ENCODE data around the gene SCARB1. TPM values are rescaled to one million over a fixed set of nuclear protein-coding genes. Genes with fewer than 3 reads are reported as not detected.

The SCARB1 gene
- total and polyA plus RNA-seq, 2 of the 13 experiments (the other 11 are each of a cell fraction or from before 2014, with no cell fraction given) = 63.4 to 160 TPM

DNA sequence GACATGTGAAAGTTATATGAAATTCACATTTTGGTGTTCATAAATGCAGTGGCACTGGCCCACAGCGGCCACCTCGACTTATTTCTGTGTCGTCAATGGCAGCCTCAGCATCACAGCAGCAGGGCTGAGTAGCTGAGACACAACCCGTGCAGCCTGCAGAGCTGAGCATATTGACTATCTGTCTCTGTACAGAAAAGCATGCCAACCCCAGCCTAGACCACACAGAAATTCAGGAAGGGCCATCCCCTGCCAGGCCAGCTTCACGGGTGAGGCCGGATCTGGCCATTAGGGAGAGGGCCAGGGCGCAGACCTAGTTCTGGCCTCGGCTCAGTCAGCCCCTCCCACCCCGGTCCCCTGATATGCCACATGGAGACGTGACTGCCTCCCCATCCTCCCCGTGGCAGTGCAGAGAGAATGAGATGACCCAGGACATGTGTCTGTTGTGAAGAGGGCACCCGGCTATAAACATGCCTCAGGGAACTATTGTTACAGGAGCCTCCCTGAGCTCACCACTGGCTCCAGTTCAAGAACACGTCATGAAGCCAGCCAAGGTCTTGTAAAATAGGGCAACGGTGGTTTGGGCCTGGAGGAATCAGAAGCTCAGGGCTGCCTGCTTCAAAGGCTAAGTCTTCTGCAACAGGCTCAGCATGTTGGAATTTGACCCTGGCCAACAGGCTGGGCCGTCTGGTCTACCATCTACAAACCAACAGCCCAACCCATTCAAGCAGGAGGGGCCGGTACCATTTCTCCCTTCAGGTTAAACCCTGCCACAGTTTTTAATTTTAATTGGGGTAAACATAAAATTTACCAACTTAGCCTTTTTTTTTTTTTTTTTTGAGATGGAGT lies 25.5 kb downstream of the SCARB1 start (continued):
- TF ChIP-seq, protein P1, sequence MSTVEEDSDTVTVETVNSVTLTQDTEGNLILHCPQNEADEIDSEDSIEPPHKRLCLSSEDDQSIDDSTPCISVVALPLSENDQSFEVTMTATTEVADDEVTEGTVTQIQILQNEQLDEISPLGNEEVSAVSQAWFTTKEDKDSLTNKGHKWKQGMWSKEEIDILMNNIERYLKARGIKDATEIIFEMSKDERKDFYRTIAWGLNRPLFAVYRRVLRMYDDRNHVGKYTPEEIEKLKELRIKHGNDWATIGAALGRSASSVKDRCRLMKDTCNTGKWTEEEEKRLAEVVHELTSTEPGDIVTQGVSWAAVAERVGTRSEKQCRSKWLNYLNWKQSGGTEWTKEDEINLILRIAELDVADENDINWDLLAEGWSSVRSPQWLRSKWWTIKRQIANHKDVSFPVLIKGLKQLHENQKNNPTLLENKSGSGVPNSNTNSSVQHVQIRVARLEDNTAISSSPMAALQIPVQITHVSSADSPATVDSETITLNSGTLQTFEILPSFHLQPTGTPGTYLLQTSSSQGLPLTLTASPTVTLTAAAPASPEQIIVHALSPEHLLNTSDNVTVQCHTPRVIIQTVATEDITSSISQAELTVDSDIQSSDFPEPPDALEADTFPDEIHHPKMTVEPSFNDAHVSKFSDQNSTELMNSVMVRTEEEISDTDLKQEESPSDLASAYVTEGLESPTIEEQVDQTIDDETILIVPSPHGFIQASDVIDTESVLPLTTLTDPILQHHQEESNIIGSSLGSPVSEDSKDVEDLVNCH (CRISPR knock-in tag; IDR thresholded peaks at IDR 0.05) = no peak
- TF ChIP-seq ZSCAN20 (CRISPR knock-in tag; IDR thresholded peaks at IDR 0.05; ENCODE audit: borderline replicate concordance) (no peak), ZKSCAN5 (CRISPR knock-in tag; IDR thresholded peaks at IDR 0.05) (no peak), ZFP1 (CRISPR knock-in tag; IDR thresholded peaks at IDR 0.05) (no peak), ATF7 (IDR thresholded peaks at IDR 0.05) (peak; percentile 44; the same call in 1 of the 2 replicates), ATF7 (CRISPR knock-in tag; IDR thresholded peaks at IDR 0.05) (peak; percentile 94), ZNF792 (CRISPR knock-in tag; IDR thresholded peaks at IDR 0.05) (peak; percentile 91), ZBTB8A (CRISPR knock-in tag; IDR thresholded peaks at IDR 0.05; ENCODE audit: borderline replicate concordance, low read depth) (no peak), NFIC (IDR thresholded peaks at IDR 0.05; ENCODE audit: low read length) (no peak; the same call in 1 of the 2 replicates), THAP11 (CRISPR knock-in tag; IDR thresholded peaks at IDR 0.05) (0 out of 2 replicates have a peak, but pooled peaks have one; percentile 44), ZNF224 (CRISPR knock-in tag; IDR thresholded peaks at IDR 0.05) (no peak), ZNF207 (IDR thresholded peaks at IDR 0.05; ENCODE audit: borderline replicate concordance) (no peak), HNRNPH1 (optimal IDR thresholded peaks at IDR 0.05; ENCODE audit: low read depth, low read length) (no peak), TCF7 (IDR thresholded peaks at IDR 0.05; ENCODE audit: low read depth) (peak; percentile 72; the same call in 1 of the 2 replicates), ZNF737 (CRISPR knock-in tag; IDR thresholded peaks at IDR 0.05; ENCODE audit: borderline replicate concordance) (no peak), RFXAP (CRISPR knock-in tag; IDR thresholded peaks at IDR 0.05; ENCODE audit: borderline replicate concordance) (peak; percentile 75; the same call in 1 of the 2 replicates), ZNF619 (CRISPR knock-in tag; IDR thresholded peaks at IDR 0.05) (no peak), ZNF746 (CRISPR knock-in tag; IDR thresholded peaks at IDR 0.05) (0 out of 2 replicates have a peak, but pooled peaks have one; percentile 47), PPARG (CRISPR knock-in tag; conservative IDR thresholded peaks at IDR 0.05) (peak; percentile 74), ZNF75D (CRISPR knock-in tag; IDR thresholded peaks at IDR 0.05; ENCODE audit: borderline replicate concordance) (no peak), HOXA7 (CRISPR knock-in tag; IDR thresholded peaks at IDR 0.05) (no peak), ATAD3A (CRISPR knock-in tag; IDR thresholded peaks at IDR 0.05) (no peak)
- TF ChIP-seq, protein P2, sequence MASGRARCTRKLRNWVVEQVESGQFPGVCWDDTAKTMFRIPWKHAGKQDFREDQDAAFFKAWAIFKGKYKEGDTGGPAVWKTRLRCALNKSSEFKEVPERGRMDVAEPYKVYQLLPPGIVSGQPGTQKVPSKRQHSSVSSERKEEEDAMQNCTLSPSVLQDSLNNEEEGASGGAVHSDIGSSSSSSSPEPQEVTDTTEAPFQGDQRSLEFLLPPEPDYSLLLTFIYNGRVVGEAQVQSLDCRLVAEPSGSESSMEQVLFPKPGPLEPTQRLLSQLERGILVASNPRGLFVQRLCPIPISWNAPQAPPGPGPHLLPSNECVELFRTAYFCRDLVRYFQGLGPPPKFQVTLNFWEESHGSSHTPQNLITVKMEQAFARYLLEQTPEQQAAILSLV (CRISPR knock-in tag; IDR thresholded peaks at IDR 0.05; ENCODE audit: borderline replicate concordance) = no peak; the same call in 1 of the 2 replicates
- TF ChIP-seq, protein P3, sequence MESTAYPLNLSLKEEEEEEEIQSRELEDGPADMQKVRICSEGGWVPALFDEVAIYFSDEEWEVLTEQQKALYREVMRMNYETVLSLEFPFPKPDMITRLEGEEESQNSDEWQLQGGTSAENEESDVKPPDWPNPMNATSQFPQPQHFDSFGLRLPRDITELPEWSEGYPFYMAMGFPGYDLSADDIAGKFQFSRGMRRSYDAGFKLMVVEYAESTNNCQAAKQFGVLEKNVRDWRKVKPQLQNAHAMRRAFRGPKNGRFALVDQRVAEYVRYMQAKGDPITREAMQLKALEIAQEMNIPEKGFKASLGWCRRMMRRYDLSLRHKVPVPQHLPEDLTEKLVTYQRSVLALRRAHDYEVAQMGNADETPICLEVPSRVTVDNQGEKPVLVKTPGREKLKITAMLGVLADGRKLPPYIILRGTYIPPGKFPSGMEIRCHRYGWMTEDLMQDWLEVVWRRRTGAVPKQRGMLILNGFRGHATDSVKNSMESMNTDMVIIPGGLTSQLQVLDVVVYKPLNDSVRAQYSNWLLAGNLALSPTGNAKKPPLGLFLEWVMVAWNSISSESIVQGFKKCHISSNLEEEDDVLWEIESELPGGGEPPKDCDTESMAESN (CRISPR knock-in tag; conservative IDR thresholded peaks at IDR 0.05) = no peak
